Measurements from ENCODE around the gene C13orf46. TPM values are rescaled to one million over a fixed set of nuclear protein-coding genes. Genes with fewer than 3 reads are reported as not detected.

Gene C13orf46
- total RNA-seq, 2 experiments from 2014 or later: 2.2 to 3.1 TPM

DNA sequence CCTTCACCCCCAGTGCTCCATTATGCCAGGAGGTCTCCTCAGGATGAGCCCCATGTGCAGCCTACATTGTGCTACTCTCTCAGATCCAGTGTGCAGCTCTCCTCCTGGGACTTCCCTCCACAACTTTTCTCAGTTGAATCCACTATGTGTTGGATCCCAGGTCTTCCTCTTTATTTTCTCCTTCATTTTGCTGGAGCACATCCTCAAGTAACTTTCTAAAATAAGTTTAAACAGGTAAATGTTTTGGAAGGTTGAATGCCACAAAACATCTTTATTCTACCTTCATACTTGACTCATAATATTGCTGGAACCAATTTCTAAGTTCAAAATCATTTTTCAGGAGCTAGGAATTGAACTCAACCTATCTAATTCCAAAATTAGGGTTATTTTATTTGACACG is 52.1 kb downstream of the C13orf46 start:
- ATAC-seq: no peak
- H3K27me3 Mint-ChIP-seq (ENCODE audit: low read depth): peaks cover 10% of the 10 kb centered on the region

DNA sequence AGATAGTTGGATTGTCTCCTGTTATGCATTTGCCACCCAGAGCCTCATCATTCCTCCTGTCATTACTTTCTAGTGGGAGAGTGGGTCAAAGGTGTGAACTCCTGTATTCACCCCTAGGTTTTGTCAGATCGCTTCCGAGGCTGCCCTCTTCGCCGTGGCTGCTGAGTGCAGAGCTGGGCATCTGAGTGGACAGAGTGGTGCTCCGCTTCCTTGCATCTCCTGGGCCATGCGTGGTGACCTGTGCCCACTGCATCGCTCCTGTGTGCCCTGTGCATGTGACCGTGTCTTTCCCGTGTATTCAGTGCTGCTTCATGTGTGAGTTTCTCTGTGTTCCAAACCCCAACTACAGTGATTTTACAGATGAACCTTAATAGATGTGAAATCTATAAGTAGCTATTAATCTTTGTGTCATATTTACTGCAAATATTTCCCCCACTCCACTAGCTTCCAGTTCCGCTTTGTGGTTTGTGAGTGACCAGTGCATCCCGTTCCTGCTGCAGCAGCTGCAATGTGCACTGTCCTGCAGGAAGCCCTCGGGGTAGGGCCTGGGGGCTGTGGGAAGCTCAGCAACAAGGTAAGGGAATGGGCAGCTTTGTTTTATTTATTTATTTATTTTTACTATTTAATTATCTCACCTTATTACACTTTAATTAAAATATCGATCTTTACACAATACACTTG is 53.1 kb downstream of the C13orf46 start:
- Mint-ChIP-seq H3K4me1 (ENCODE audit: low read depth) (no peaks in the 10 kb centered on the region), H3K4me3 (no peak overlapping the region), H3K36me3 (ENCODE audit: low read depth) (no peaks in the 10 kb centered on the region), H3K27ac (no peak overlapping the region), H3K27me3 (ENCODE audit: low read depth) (peaks cover 14% of the 10 kb centered on the region), H3K9me3 (ENCODE audit: insufficient read depth) (peaks cover 5% of the 10 kb centered on the region)
- DNase-seq: no peak
- POLR2A ChIA-PET: interaction anchor here (0.6 kb wide), 1 partner anchor 114 kb away, joined by 3 read pairs; no protein-coding TSS in a partner anchor
- CTCF ChIA-PET: interaction anchor here (1.1 kb wide), 1 partner anchor 17 kb away, joined by 3 read pairs; no protein-coding TSS in a partner anchor
- ATAC-seq: no peak

More for the DNA sequence above, 52.1 kb downstream of the C13orf46 start:
- H3K27ac Mint-ChIP-seq: no peak overlapping the region
- H3K9me3 Mint-ChIP-seq (ENCODE audit: insufficient read depth): peaks cover 5% of the 10 kb centered on the region
- ChIA-PET CTCF (interaction anchor here (1.1 kb wide), 1 partner anchor 18 kb away, joined by 3 read pairs; no protein-coding TSS in a partner anchor), POLR2A (no interaction called here)
- no peaks in the 10 kb centered on the region for H3K36me3 Mint-ChIP-seq (ENCODE audit: low read depth)
- H3K4me3 Mint-ChIP-seq: no peak overlapping the region
- no peaks in the 10 kb centered on the region for H3K4me1 Mint-ChIP-seq (ENCODE audit: low read depth)
- DNase-seq: no peak

- ChIA-PET CTCF (no interaction called here), POLR2A (interaction anchor here (0.6 kb wide), 1 partner anchor 115 kb away, joined by 3 read pairs; no protein-coding TSS in a partner anchor)
- Mint-ChIP-seq H3K27ac (no peak overlapping the region), H3K4me1 (ENCODE audit: low read depth) (no peaks in the 10 kb centered on the region), H3K4me3 (no peak overlapping the region), H3K36me3 (ENCODE audit: low read depth) (no peaks in the 10 kb centered on the region), H3K27me3 (ENCODE audit: low read depth) (peaks cover 14% of the 10 kb centered on the region), H3K9me3 (ENCODE audit: insufficient read depth) (peaks cover 5% of the 10 kb centered on the region)
- ATAC-seq: no peak
- DNase-seq: no peak
Measured at GRCh38 chr13:113919761-113920559, 53.9 kb downstream of the C13orf46 start.

DNA sequence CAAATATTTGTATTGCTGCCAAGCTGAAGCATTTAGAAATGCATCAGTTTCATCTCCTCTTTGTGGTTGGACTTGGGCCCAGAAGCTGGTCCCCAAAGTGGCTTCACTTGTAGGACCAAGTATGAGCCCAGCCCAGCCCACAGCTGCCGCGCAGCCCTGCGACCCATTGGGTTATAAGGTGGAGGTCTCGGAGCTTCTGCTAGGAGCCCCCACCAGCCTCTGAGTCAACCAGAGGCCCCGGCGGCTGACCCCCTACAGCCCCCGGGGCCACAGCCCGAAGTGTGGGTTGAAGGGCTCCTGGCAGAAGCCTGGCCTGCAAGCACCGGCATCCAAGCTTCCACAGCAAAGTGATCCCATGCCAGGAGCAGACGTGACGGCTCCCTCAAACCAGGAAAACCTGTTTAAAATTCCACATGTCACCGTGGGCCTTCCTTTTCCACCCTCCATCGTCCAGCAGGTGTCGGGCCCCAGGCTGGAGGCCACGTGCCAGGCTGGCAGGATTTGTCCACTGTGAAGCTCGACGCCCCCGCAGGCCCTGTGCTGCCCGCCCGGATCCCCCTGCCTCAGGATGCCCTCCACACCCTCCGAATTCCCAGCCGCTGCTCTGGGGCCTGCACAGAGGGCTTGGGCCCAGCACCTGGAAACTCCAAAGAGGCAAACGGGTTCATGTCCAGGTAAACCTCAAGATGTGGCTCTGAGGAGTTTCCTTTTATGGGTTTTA is 54.7 kb downstream of the C13orf46 start:
- Mint-ChIP-seq H3K27ac (no peak overlapping the region), H3K4me3 (no peak overlapping the region), H3K27me3 (ENCODE audit: low read depth) (peaks cover 15% of the 10 kb centered on the region), H3K36me3 (ENCODE audit: low read depth) (no peaks in the 10 kb centered on the region), H3K9me3 (ENCODE audit: insufficient read depth) (peaks cover 5% of the 10 kb centered on the region), H3K4me1 (ENCODE audit: low read depth) (no peaks in the 10 kb centered on the region)
- ChIA-PET CTCF (no interaction called here), POLR2A (interaction anchor here (1.0 kb wide), 1 partner anchor 9 kb away, joined by 3 read pairs; no protein-coding TSS in a partner anchor)
- ATAC-seq (no peak), DNase-seq (no peak)

- ChIA-PET CTCF (no interaction called here), POLR2A (interaction anchor here (1.0 kb wide), 1 partner anchor 9 kb away, joined by 3 read pairs; no protein-coding TSS in a partner anchor)
- ATAC-seq (no peak), DNase-seq (no peak)
- H3K4me1 Mint-ChIP-seq (ENCODE audit: low read depth): no peaks in the 10 kb centered on the region
- peaks cover 18% of the 10 kb centered on the region for H3K27me3 Mint-ChIP-seq (ENCODE audit: low read depth)
- no peaks in the 10 kb centered on the region for H3K36me3 Mint-ChIP-seq (ENCODE audit: low read depth)
- no peak overlapping the region for H3K4me3 Mint-ChIP-seq
- peaks cover 5% of the 10 kb centered on the region for H3K9me3 Mint-ChIP-seq (ENCODE audit: insufficient read depth)
- no peak overlapping the region for H3K27ac Mint-ChIP-seq
Measured at GRCh38 chr13:113918580-113918979, 55.3 kb downstream of the C13orf46 start.

- ATAC-seq (no peak), DNase-seq (no peak)
- H3K27ac Mint-ChIP-seq: no peak overlapping the region
- peaks cover 5% of the 10 kb centered on the region for H3K9me3 Mint-ChIP-seq (ENCODE audit: insufficient read depth)
- no peaks in the 10 kb centered on the region for H3K36me3 Mint-ChIP-seq (ENCODE audit: low read depth)
- no peak overlapping the region for H3K4me3 Mint-ChIP-seq
- no peaks in the 10 kb centered on the region for H3K4me1 Mint-ChIP-seq (ENCODE audit: low read depth)
- H3K27me3 Mint-ChIP-seq (ENCODE audit: low read depth): peaks cover 18% of the 10 kb centered on the region
- POLR2A ChIA-PET: interaction anchor here (1.0 kb wide), 1 partner anchor 10 kb away, joined by 3 read pairs; no protein-coding TSS in a partner anchor
- CTCF ChIA-PET: no interaction called here
Measured at GRCh38 chr13:113917594-113918371, 56.1 kb downstream of the C13orf46 start.

GRCh38 chr13:113917096-113917495 is 56.8 kb downstream of the C13orf46 start:
- H3K4me1 Mint-ChIP-seq (ENCODE audit: low read depth): no peaks in the 10 kb centered on the region
- H3K4me3 Mint-ChIP-seq: no peak overlapping the region
- H3K27me3 Mint-ChIP-seq (ENCODE audit: low read depth): peaks cover 24% of the 10 kb centered on the region
- ChIA-PET POLR2A (no interaction called here), CTCF (no interaction called here)
- DNase-seq: no peak
- H3K27ac Mint-ChIP-seq: no peak overlapping the region
- peaks cover 5% of the 10 kb centered on the region for H3K9me3 Mint-ChIP-seq (ENCODE audit: insufficient read depth)
- ATAC-seq: no peak
- H3K36me3 Mint-ChIP-seq (ENCODE audit: low read depth): no peaks in the 10 kb centered on the region

- no peaks in the 10 kb centered on the region for H3K9me3 Mint-ChIP-seq (ENCODE audit: insufficient read depth)
- DNase-seq (peak; percentile 16), ATAC-seq (no peak)
- H3K27ac Mint-ChIP-seq: no peak overlapping the region
- ChIA-PET POLR2A (no interaction called here), CTCF (no interaction called here)
- peaks cover 22% of the 10 kb centered on the region for H3K27me3 Mint-ChIP-seq (ENCODE audit: low read depth)
- no peaks in the 10 kb centered on the region for H3K36me3 Mint-ChIP-seq (ENCODE audit: low read depth)
- no peak overlapping the region for H3K4me3 Mint-ChIP-seq
- no peaks in the 10 kb centered on the region for H3K4me1 Mint-ChIP-seq (ENCODE audit: low read depth)
Measured at GRCh38 chr13:113916330-113916815, 57.5 kb downstream of the C13orf46 start.

GRCh38 chr13:113915786-113916329 is 58.0 kb downstream of the C13orf46 start:
- peaks cover 27% of the 10 kb centered on the region for H3K27me3 Mint-ChIP-seq (ENCODE audit: low read depth)
- no peaks in the 10 kb centered on the region for H3K4me1 Mint-ChIP-seq (ENCODE audit: low read depth)
- H3K27ac Mint-ChIP-seq: no peak overlapping the region
- no peaks in the 10 kb centered on the region for H3K9me3 Mint-ChIP-seq (ENCODE audit: insufficient read depth)
- ChIA-PET POLR2A (no interaction called here), CTCF (no interaction called here)
- H3K4me3 Mint-ChIP-seq: no peak overlapping the region
- ATAC-seq (no peak), DNase-seq (peak; percentile 18)
- no peaks in the 10 kb centered on the region for H3K36me3 Mint-ChIP-seq (ENCODE audit: low read depth)

GRCh38 chr13:113915012-113915763 is 58.7 kb downstream of the C13orf46 start:
- Mint-ChIP-seq H3K27me3 (ENCODE audit: low read depth) (peaks cover 32% of the 10 kb centered on the region), H3K27ac (no peak overlapping the region), H3K4me3 (no peak overlapping the region), H3K9me3 (ENCODE audit: insufficient read depth) (no peaks in the 10 kb centered on the region), H3K4me1 (ENCODE audit: low read depth) (no peaks in the 10 kb centered on the region), H3K36me3 (ENCODE audit: low read depth) (no peaks in the 10 kb centered on the region)
- ChIA-PET CTCF (no interaction called here), POLR2A (no interaction called here)
- DNase-seq (no peak), ATAC-seq (no peak)

Data from activated CD8-positive, alpha-beta T cell treated with anti-CD3 and anti-CD28 coated beads, Interleukin-2, amount 10 ng/mL, durations not matched to agents 7 days and 5 days (primary cell).